ENCODE results near the gene FER. TPM values are rescaled to one million over a fixed set of nuclear protein-coding genes. Genes with fewer than 3 reads are reported as not detected.

The FER gene
- total RNA-seq, 4 donors from 2014 or later: 2.2 to 7.5 (median 3.7) TPM

DNA sequence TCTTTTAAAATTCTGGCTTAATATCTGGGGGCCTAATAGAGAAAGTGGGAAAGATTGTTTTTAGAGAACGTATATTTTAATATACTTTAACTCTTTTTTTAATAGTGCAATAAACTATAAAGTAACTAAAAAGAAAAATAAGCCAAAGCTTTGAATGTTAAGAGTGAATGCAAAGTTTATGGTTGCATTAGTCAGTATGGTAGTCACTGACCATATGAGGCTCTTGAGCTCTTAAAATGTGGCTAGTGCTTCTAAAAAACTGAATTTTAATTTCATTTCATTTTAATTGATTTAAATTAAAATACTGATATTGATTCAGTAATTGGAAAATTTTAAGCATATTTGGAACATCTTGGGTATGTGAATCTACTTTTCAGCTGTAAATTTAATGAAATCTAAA lies 351.4 kb downstream of the FER start:
- Histone ChIP-seq H3K27me3 (no peaks in the 10 kb centered on the region), H3K4me3 (no peak overlapping the region), H3K27ac (no peak overlapping the region), H3K4me1 (no peaks in the 10 kb centered on the region), H3K36me3 (no peaks in the 10 kb centered on the region), H3K9me3 (no peaks in the 10 kb centered on the region)
- TF ChIP-seq CTCF (IDR thresholded peaks at IDR 0.05 in 4 of 5, conservative IDR thresholded peaks at IDR 0.05 in 1 of 5) (no peak), POLR2A (IDR thresholded peaks at IDR 0.05) (no peak)
- no peak for DNase-seq
- in situ Hi-C loops (cut with MboI; ENCODE audit: low sequenced_read_pairs in 4 of 4): no loop called here
- intact Hi-C loops (cut with DNase I; ENCODE audit: low total_unique reads): no loop called here
- no peak for ATAC-seq

- Histone ChIP-seq H3K4me3 (no peak overlapping the region), H3K27ac (no peak overlapping the region), H3K27me3 (no peaks in the 10 kb centered on the region), H3K36me3 (no peaks in the 10 kb centered on the region), H3K4me1 (peaks cover 0 to 5% of the 10 kb centered on the region in 2 donors), H3K9me3 (no peaks in the 10 kb centered on the region)
- intact Hi-C loops (cut with DNase I; ENCODE audit: low total_unique reads): no loop called here
- no peak for TF ChIP-seq POLR2A (IDR thresholded peaks at IDR 0.05)
- in situ Hi-C loops (cut with MboI; ENCODE audit: low sequenced_read_pairs in 4 of 4): no loop called here
- DNase-seq (no peak), ATAC-seq (no peak)
Measured at GRCh38 chr5:109100971-109101370, 353.3 kb downstream of the FER start.

- Histone ChIP-seq H3K27ac (no peak overlapping the region), H3K9me3 (no peaks in the 10 kb centered on the region), H3K4me3 (no peak overlapping the region), H3K36me3 (no peaks in the 10 kb centered on the region), H3K27me3 (no peaks in the 10 kb centered on the region), H3K4me1 (peaks cover 0 to 7% of the 10 kb centered on the region in 2 donors)
- no peak for ATAC-seq
- TF ChIP-seq CTCF (IDR thresholded peaks at IDR 0.05 in 4 of 5, conservative IDR thresholded peaks at IDR 0.05 in 1 of 5) (no peak), POLR2A (IDR thresholded peaks at IDR 0.05) (no peak)
- DNase-seq: no peak
- in situ Hi-C loops (cut with MboI; ENCODE audit: low sequenced_read_pairs in 4 of 4) (no loop called here), intact Hi-C loops (cut with DNase I; ENCODE audit: low total_unique reads) (no loop called here)
Measured at GRCh38 chr5:109102096-109102690, 354.5 kb downstream of the FER start.

- Histone ChIP-seq H3K27me3 (no peaks in the 10 kb centered on the region), H3K36me3 (no peaks in the 10 kb centered on the region), H3K9me3 (no peaks in the 10 kb centered on the region), H3K4me3 (no peak overlapping the region), H3K27ac (no peak overlapping the region), H3K4me1 (peaks cover 0 to 7% of the 10 kb centered on the region in 2 donors)
- intact Hi-C loops (cut with DNase I; ENCODE audit: low total_unique reads): no loop called here
- peak; percentile 68 for ATAC-seq
- TF ChIP-seq POLR2A (IDR thresholded peaks at IDR 0.05): no peak
- TF ChIP-seq CTCF (IDR thresholded peaks at IDR 0.05 in 4 of 5, conservative IDR thresholded peaks at IDR 0.05 in 1 of 5): no peak
- no peak for DNase-seq
- in situ Hi-C loops (cut with MboI; ENCODE audit: low sequenced_read_pairs in 4 of 4): no loop called here
Measured at GRCh38 chr5:109105631-109106267, 358.1 kb downstream of the FER start.

GRCh38 chr5:109111680-109112079 lies 364.0 kb downstream of the FER start:
- no peak for TF ChIP-seq POLR2A (IDR thresholded peaks at IDR 0.05)
- TF ChIP-seq CTCF (IDR thresholded peaks at IDR 0.05 in 4 of 5, conservative IDR thresholded peaks at IDR 0.05 in 1 of 5): no peak
- in situ Hi-C loops (cut with MboI; ENCODE audit: low sequenced_read_pairs in 4 of 4) (no loop called here), intact Hi-C loops (cut with DNase I; ENCODE audit: low total_unique reads) (no loop called here)
- no peaks in the 10 kb centered on the region for H3K36me3 ChIP-seq
- ATAC-seq (no peak), DNase-seq (no peak)
- H3K4me3 ChIP-seq: no peak overlapping the region
- no peaks in the 10 kb centered on the region for H3K9me3 ChIP-seq
- no peak overlapping the region for H3K27ac ChIP-seq
- H3K27me3 ChIP-seq: no peaks in the 10 kb centered on the region
- no peaks in the 10 kb centered on the region for H3K4me1 ChIP-seq

Measured in gastrocnemius medialis (tissue), 4 donors.